H9 (cell line): Measurements from ENCODE around the gene KCTD16. TPM values are rescaled to one million over a fixed set of nuclear protein-coding genes. Genes with fewer than 3 reads are reported as not detected.

Experiments
- DNase-seq: peaks from one replicate; pipeline ENCODE4 v3.0.0-alpha.2; 2017
- H2AFZ ChIP-seq: one replicate; pipeline ENCODE4 v1.6.1; 2013; ENCODE audit warnings: mild to moderate bottlenecking, low read length, control low read depth, moderate library complexity
- H2AK5ac ChIP-seq: 2 replicates; pipeline ENCODE4 v1.6.1; 2013; ENCODE audit warnings: low read length, control low read depth, mixed read lengths; ENCODE audit not compliant: insufficient read length
- H2BK120ac ChIP-seq: one replicate; pipeline ENCODE4 v1.6.1; 2013; ENCODE audit warnings: low read depth, mild to moderate bottlenecking, low read length, control low read depth, inconsistent platforms; ENCODE audit not compliant: poor library complexity, severe bottlenecking
- H2BK12ac ChIP-seq: 2 replicates; pipeline ENCODE4 v1.6.1; 2013; ENCODE audit warnings: low read length, control low read depth, mixed read lengths, low read depth; ENCODE audit not compliant: insufficient read length
- H2BK15ac ChIP-seq: 2 replicates; pipeline ENCODE4 v1.6.1; 2013; ENCODE audit warnings: low read depth, low read length, control low read depth
- H2BK20ac ChIP-seq: one replicate; pipeline ENCODE4 v1.6.1; 2013; ENCODE audit warnings: low read depth, mild to moderate bottlenecking, low read length, control low read depth, inconsistent platforms; ENCODE audit not compliant: poor library complexity, severe bottlenecking
- H2BK5ac ChIP-seq: 2 replicates; pipeline ENCODE4 v1.6.1; 2013; ENCODE audit warnings: low read length, control low read depth, mixed read lengths; ENCODE audit not compliant: insufficient read length
- H3K14ac ChIP-seq: 2 replicates; pipeline ENCODE4 v1.6.1; 2013; ENCODE audit warnings: low read length, control low read depth; ENCODE audit not compliant: insufficient read depth
- H3K18ac ChIP-seq: 2 replicates; pipeline ENCODE4 v1.6.1; 2013; ENCODE audit warnings: low read depth, mild to moderate bottlenecking, mixed read lengths, low read length, control low read depth; ENCODE audit not compliant: insufficient read length
- H3K23ac ChIP-seq: 2 replicates; pipeline ENCODE4 v1.6.1; 2013; ENCODE audit warnings: low read length, control low read depth, mixed read lengths, low read depth; ENCODE audit not compliant: insufficient read length
- H3K23me2 ChIP-seq: 2 replicates; pipeline ENCODE4 v1.6.1; 2013; ENCODE audit warnings: low read depth, mild to moderate bottlenecking, mixed read lengths, low read length, control low read depth; ENCODE audit not compliant: insufficient read length, poor library complexity, severe bottlenecking
- H3K27ac ChIP-seq: 2 replicates; pipeline ENCODE4 v1.5.1; 2013; ENCODE audit warnings: low read length, control low read depth, mixed read lengths, low read depth; ENCODE audit not compliant: insufficient read length
- H3K27me3 ChIP-seq: 2 replicates; pipeline ENCODE4 v1.6.1; 2013; ENCODE audit warnings: low read length, control low read depth, inconsistent platforms; ENCODE audit not compliant: insufficient read depth
- H3K4ac ChIP-seq: 2 replicates; pipeline ENCODE4 v1.6.1; 2013; ENCODE audit warnings: low read depth, mild to moderate bottlenecking, control low read depth, inconsistent platforms, low read length, moderate library complexity
- H3K4me1 ChIP-seq: 2 replicates; pipeline ENCODE4 v1.6.1; 2013; ENCODE audit warnings: low read length, control low read depth, inconsistent platforms; ENCODE audit not compliant: insufficient read depth
- H3K4me2 ChIP-seq: 2 replicates; pipeline ENCODE4 v1.6.1; 2013; ENCODE audit warnings: low read length, control low read depth, mixed read lengths; ENCODE audit not compliant: insufficient read length, insufficient read depth
- H3K56ac ChIP-seq: 2 replicates; pipeline ENCODE4 v1.6.1; 2013; ENCODE audit warnings: low read depth, mild to moderate bottlenecking, mixed read lengths, low read length, control low read depth; ENCODE audit not compliant: insufficient read length
- H3K79me1 ChIP-seq: 2 replicates; pipeline ENCODE4 v1.6.1; 2013; ENCODE audit warnings: low read depth, mild to moderate bottlenecking, moderate library complexity, low read length, control low read depth, inconsistent platforms; ENCODE audit not compliant: insufficient read depth, poor library complexity, severe bottlenecking
- H3K79me2 ChIP-seq: 2 replicates; pipeline ENCODE4 v1.6.1; 2013; ENCODE audit warnings: low read length, control low read depth, inconsistent platforms; ENCODE audit not compliant: insufficient read depth
- H3K9ac ChIP-seq: 2 replicates; pipeline ENCODE4 v1.6.1; 2013; ENCODE audit warnings: low read length, control low read depth, mixed read lengths; ENCODE audit not compliant: insufficient read length; ENCODE audit errors: extremely low read depth
- H3K9me3 ChIP-seq: one replicate; pipeline ENCODE4 v1.6.1; 2013; ENCODE audit warnings: low read depth, low read length, inconsistent platforms; ENCODE audit not compliant: control insufficient read depth
- H3T11ph ChIP-seq: one replicate; pipeline ENCODE4 v1.6.1; 2013; ENCODE audit warnings: mild to moderate bottlenecking, low read length, control low read depth, inconsistent platforms
- H4K20me1 ChIP-seq: one replicate; pipeline ENCODE4 v1.6.1; 2013; ENCODE audit not compliant: control insufficient read depth, insufficient read length, insufficient read depth
- H4K5ac ChIP-seq: 2 replicates; pipeline ENCODE4 v1.6.1; 2013; ENCODE audit warnings: low read depth, mild to moderate bottlenecking, mixed read lengths, low read length, control low read depth; ENCODE audit not compliant: insufficient read length
- H4K8ac ChIP-seq: replicated peaks from 2 replicates; pipeline ENCODE4 v1.6.1; 2013; ENCODE audit warnings: low read length, control low read depth, mixed read lengths, low read depth; ENCODE audit not compliant: insufficient read length
- H4K91ac ChIP-seq: 2 replicates; pipeline ENCODE4 v1.6.1; 2013; ENCODE audit warnings: low read depth, mild to moderate bottlenecking, moderate library complexity, mixed read lengths, low read length, control low read depth; ENCODE audit not compliant: insufficient read length
- H3K27ac Mint-ChIP-seq, 3 experiments: 2 replicates in 2 of 3; 3 replicates in 1 of 3; pipeline ENCODE4 v1.8.0; 2020 to 2021; ENCODE audit warnings: mixed read lengths in 3 of 3, mild to moderate bottlenecking in 1 of 3, moderate library complexity in 1 of 3
- H3K27me3 Mint-ChIP-seq: 2 replicates; pipeline ENCODE4 v1.8.0; 2021; ENCODE audit warnings: low read depth, mild to moderate bottlenecking, moderate library complexity, mixed read lengths
- H3K36me3 Mint-ChIP-seq, 3 experiments: 2 replicates in 2 of 3; 3 replicates in 1 of 3; pipeline ENCODE4 v1.8.0; 2020 to 2021; ENCODE audit warnings: low read depth in 3 of 3, mixed read lengths in 3 of 3; ENCODE audit not compliant: insufficient read depth in 1 of 3
- H3K4me1 Mint-ChIP-seq, 2 experiments: 2 replicates each; pipeline ENCODE4 v1.8.0; 2020; ENCODE audit warnings: mixed read lengths in 2 of 2
- H3K4me3 Mint-ChIP-seq, 2 experiments: 2 replicates in 1 of 2; 3 replicates in 1 of 2; pipeline ENCODE4 v1.8.0; 2020 to 2021; ENCODE audit warnings: mild to moderate bottlenecking in 2 of 2, mixed read lengths in 2 of 2, moderate library complexity in 1 of 2
- H3K9me3 Mint-ChIP-seq, 2 experiments: 2 replicates in 1 of 2; 3 replicates in 1 of 2; pipeline ENCODE4 v1.8.0; 2020; ENCODE audit warnings: mild to moderate bottlenecking in 2 of 2, mixed read lengths in 2 of 2, moderate library complexity in 1 of 2
- WGBS: extraction: QIAGEN DNeasy Blood & Tissue Kit; methylation state at CpG from one replicate; pipeline ENCODE4 v1.1.7; 2013; ENCODE audit warnings: missing lambda C conversion rate, low lambda C conversion rate, mixed read lengths; ENCODE audit not compliant: insufficient read length; ENCODE audit errors: extremely low coverage; 5-methylcytosine and 5-hydroxymethylcytosine counted together
- total RNA-seq: library from RNA; stranded (reverse); gene quantifications from 2 replicates; pipeline ENCODE4 v1.2.1, GENCODE V29; 2021
- TF ChIP-seq, protein P1 (sequence below): fragments of 200-600 bp; sonication (generic); conservative IDR thresholded peaks from 3 replicates; pipeline ENCODE4 v1.8.0; 2021; ENCODE audit warnings: antibody characterized with exemption, mild to moderate bottlenecking

KCTD16 gene
- total RNA-seq, 1 experiment from 2014 or later, result 0.09 TPM

DNA sequence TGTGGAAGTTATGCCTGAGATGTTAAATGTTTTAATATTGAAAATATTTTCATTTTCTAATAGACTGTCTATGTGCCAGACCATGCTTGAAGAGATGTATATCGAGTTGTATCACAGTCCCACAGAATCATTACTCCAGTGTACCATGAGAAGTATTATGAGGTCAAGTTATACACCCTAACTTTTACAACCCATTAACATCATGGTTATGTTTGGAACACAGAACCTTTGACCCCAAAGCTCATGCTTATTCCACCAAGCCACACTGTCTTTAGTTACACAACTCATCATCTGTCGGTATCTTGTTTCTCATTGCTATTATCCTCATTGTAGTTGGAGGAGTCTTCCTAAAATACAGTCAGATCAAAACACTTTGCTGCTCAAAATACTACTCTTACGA, 248.0 kb downstream of the KCTD16 start:
- no peak overlapping the region for H2BK12ac ChIP-seq
- H2BK20ac ChIP-seq, result no peak overlapping the region
- H4K20me1 ChIP-seq, result no peaks in the 10 kb centered on the region
- H4K91ac ChIP-seq, result no peak overlapping the region
- H2BK5ac ChIP-seq, result no peak overlapping the region
- peaks cover 9 to 12% of the 10 kb centered on the region in 2 experiments; a peak in 4 of 5 replicates for H3K9me3 Mint-ChIP-seq
- H3K27me3 ChIP-seq, result no peaks in the 10 kb centered on the region
- H3K27ac ChIP-seq, result no peak overlapping the region
- H3K27me3 Mint-ChIP-seq, result no peaks in the 10 kb centered on the region
- no peak overlapping the region for H2AK5ac ChIP-seq
- no peaks in the 10 kb centered on the region for H3K79me2 ChIP-seq
- no peak overlapping the region for H3K4ac ChIP-seq
- H3K56ac ChIP-seq, result no peak overlapping the region
- H3K9ac ChIP-seq, result no peak overlapping the region
- no peak overlapping the region for H2BK120ac ChIP-seq
- no peak overlapping the region for H2BK15ac ChIP-seq
- H4K5ac ChIP-seq, result no peak overlapping the region
- H3K36me3 Mint-ChIP-seq, result peaks cover 0 to 5% (median 2%) of the 10 kb centered on the region in 3 experiments; a peak in 4 of 7 replicates
- no peaks in the 10 kb centered on the region for H3K9me3 ChIP-seq
- no peak overlapping the region for H3K27ac Mint-ChIP-seq
- no peak overlapping the region for H3K4me2 ChIP-seq
- H3K23me2 ChIP-seq, result no peaks in the 10 kb centered on the region
- no CpG with 5 or more reads among the region's 3 CpGs for WGBS
- no peak for DNase-seq
- no peaks in the 10 kb centered on the region for H3K4me1 ChIP-seq
- no peak overlapping the region for H3K18ac ChIP-seq
- no peak overlapping the region for H3T11ph ChIP-seq
- H2AFZ ChIP-seq, result no peak overlapping the region
- no peak overlapping the region for H3K14ac ChIP-seq
- TF ChIP-seq, protein P1, sequence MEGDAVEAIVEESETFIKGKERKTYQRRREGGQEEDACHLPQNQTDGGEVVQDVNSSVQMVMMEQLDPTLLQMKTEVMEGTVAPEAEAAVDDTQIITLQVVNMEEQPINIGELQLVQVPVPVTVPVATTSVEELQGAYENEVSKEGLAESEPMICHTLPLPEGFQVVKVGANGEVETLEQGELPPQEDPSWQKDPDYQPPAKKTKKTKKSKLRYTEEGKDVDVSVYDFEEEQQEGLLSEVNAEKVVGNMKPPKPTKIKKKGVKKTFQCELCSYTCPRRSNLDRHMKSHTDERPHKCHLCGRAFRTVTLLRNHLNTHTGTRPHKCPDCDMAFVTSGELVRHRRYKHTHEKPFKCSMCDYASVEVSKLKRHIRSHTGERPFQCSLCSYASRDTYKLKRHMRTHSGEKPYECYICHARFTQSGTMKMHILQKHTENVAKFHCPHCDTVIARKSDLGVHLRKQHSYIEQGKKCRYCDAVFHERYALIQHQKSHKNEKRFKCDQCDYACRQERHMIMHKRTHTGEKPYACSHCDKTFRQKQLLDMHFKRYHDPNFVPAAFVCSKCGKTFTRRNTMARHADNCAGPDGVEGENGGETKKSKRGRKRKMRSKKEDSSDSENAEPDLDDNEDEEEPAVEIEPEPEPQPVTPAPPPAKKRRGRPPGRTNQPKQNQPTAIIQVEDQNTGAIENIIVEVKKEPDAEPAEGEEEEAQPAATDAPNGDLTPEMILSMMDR, result no peak
- H3K4me1 Mint-ChIP-seq, result peaks cover 6 to 18% of the 10 kb centered on the region in 2 experiments; a peak in 3 of 4 replicates
- H3K4me3 Mint-ChIP-seq, result no peak overlapping the region
- no peak overlapping the region for H3K23ac ChIP-seq
- no peaks in the 10 kb centered on the region for H3K79me1 ChIP-seq
- no peak overlapping the region for H4K8ac ChIP-seq
